HPDE6-E6E7 (cell line): ENCODE results near the gene PTGFRN.

Source experiments
- DNase-seq: peaks from one replicate; pipeline ENCODE4 v3.0.0; 2011; ENCODE audit warnings: missing footprints; ENCODE audit errors: extremely low spot score

Gene PTGFRN

DNA sequence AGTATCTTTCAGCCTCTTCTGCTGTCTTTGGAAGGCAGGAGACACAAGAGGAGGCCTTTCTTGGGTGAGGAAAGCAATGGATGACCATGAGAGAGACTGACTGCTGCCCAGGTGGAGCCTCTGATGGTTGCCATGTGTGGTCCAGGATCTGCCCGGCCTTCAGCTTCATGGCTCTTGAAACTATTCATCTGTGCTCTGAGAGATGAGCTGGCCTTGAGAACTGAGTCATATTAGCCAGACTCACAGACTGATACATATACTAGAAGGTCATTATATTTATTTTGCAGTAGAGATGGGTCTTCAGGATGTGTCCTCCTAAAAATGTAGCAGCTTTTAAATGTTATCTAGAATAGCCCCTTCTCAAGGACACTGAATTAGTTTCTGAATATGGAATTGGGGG lies 33.7 kb downstream of the PTGFRN start:
- DNase-seq = no peak

DNA sequence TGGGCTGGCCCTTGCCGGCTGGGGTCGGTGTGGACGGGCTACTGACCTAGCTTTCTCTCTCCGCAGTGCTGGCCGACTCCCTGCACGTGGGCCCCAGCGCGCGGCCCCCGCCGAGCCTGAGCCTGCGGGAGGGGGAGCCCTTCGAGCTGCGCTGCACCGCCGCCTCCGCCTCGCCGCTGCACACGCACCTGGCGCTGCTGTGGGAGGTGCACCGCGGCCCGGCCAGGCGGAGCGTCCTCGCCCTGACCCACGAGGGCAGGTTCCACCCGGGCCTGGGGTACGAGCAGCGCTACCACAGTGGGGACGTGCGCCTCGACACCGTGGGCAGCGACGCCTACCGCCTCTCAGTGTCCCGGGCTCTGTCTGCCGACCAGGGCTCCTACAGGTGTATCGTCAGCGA lies 34.9 kb downstream of the PTGFRN start:
- DNase-seq = no peak

DNA sequence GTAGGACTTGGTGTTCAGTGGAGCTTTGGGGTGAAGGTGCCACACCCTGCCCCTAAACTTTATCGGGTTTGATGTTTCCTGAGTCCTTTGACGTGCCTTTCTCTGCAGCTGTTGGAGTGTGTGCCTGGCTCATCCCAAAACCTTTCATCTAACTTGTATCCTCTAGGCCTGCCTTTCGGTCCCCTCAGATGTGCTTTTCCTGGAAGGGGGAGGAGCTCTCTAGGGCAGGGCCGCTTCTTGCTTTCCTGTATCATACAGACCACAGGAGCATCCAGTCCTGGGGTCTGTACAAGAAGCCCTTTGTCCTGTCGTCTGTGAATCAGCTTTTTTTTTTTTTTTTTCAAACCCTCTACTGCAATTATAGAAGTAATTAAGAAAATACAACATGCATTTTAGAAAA lies 35.7 kb downstream of the PTGFRN start:
- no peak for DNase-seq

DNA sequence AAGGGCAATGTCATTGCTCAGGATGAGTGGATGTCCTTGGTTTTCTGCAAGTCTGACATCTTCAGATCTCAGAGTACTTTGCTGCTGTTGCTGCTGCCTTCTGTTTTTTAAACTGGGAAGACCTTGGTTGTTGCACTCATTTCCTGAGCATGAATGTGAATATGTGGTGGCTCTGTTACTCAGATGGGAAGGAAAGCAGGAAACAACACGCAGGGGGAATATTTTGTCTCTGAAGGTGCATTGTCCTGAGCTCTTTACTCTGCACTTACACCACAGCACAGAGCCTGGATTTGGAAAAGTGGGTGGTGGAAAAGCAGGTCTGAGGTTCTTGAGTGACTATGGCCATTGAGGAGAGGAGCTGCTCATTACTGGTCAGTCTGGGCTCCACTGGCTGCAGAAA lies 36.3 kb downstream of the PTGFRN start:
- no peak for DNase-seq

DNA sequence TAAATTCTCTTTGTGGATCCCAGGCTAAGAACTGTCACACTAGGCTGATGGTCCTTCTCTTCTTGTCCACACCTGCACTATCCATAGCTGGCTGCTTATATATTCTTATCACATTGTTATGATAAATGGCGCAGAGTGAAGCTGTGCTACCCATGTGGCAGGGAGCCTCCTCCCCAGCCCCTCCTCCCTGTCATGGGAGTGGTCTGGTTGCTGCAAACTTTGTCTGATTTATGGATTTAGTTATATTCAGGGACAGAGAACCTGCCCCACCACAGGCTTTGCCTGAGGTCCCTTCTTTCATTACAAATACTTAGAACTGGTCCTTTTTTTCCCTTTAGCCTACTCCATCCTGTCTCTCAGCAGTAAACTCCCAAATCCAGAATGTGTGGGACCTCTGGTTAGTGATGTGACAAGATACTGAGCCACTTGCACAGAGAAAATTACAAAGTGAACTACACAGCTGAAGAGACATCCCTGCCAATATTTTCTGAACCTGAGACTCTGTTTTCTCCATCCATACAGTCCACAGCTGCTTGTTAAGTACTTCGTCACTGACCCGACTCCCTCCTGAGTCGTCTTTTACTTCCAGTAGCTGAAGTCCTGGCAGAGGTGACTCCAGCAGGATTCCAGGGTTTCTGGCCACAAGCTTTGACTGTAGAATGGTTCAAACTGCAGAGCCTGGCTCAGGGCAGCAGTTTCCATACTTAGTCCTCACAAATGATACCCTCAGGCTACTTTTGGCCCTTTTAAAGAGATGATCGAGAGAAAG lies 37.6 kb downstream of the PTGFRN start:
- no peak for DNase-seq

DNA sequence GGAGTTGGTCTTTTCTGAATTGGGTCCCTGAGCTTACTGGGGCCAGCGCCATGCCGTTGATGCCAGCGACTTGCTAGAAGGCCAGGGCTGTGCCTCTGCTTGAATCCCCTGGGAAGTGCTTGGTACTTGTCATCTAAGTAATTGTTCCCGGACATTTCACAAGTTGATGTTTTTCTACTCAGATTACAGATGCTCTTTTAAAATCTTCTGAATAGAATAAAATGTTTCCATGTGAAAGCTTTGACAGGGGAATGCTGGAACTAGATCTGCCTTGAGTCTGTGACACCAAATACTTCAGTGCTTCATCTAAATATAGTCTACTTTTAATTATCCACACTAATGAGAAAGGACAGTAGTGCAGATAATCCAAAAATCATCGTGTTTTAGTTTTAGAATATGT lies 38.3 kb downstream of the PTGFRN start:
- no peak for DNase-seq

DNA sequence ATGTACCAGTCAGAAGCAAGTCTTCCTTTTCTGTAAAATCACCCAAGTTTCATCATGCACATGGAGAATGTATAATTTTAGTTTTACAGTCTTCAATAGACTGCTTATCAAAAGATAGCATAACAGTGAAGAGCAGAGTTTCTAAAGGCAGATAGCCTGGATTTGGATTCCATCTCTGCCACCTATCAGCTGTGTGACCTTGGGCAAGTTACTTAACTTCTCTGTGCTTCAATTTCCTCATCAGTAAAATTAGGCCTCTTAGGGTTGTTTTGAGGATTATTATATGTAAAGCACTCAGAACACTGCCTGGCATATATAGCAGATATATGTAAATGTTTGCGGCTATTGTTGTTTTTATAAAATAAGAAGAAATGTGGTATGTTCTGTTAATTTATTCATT lies 38.9 kb downstream of the PTGFRN start:
- no peak for DNase-seq

DNA sequence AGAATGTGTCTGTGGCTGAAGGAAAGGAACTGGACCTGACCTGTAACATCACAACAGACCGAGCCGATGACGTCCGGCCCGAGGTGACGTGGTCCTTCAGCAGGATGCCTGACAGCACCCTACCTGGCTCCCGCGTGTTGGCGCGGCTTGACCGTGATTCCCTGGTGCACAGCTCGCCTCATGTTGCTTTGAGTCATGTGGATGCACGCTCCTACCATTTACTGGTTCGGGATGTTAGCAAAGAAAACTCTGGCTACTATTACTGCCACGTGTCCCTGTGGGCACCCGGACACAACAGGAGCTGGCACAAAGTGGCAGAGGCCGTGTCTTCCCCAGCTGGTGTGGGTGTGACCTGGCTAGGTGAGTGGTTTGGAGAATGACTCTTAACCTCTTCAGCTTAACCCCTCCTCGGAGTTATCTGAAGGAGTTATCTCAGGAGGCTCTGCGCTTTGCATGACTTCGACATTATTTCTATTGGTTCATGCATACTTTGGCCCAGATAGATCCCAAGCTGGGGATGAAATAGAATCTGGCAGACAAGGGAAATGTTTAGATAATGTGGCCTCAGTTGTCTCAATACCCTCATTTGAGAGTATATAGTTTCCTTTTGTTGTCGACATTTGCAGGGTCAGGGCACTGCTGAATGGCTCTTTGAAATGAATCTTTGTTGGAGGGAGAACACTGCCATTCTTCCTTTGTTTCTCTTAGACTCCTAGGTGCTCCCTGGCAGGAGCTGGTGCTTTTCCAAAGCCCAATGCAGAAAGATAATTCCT lies 39.7 kb downstream of the PTGFRN start:
- DNase-seq = no peak

DNA sequence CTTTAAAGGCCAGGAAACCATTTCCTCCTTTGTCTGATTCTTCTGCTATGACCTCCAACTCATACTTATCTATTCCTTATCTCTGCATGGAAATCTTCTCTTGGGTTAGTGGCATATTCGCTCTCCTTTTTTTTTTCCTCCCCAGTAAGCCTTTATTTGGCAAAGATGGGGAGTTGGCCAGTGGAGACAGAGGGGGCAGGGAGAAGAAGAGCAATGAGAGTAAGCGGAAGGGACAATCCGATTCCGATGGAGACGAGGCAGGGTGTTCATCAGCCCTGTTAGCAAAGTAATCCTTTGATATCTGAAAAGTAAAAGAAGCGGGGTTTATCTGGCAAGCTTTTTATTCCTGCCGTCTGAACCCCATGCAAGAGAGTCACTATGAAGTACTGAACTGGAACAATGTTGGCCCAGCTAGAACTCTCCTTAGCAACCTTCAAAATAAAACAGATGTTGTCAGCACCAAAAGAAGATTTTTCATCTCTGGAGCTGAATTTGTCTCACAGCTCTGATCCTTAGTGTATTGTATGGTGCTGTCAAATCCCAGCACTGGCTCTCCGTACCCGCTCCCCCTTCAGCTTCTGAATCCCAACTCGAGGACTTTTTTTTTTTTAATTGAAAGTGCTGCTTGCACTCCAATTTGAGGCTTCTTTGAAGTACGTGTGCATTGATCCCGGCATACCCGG lies 40.9 kb downstream of the PTGFRN start:
- DNase-seq = no peak

DNA sequence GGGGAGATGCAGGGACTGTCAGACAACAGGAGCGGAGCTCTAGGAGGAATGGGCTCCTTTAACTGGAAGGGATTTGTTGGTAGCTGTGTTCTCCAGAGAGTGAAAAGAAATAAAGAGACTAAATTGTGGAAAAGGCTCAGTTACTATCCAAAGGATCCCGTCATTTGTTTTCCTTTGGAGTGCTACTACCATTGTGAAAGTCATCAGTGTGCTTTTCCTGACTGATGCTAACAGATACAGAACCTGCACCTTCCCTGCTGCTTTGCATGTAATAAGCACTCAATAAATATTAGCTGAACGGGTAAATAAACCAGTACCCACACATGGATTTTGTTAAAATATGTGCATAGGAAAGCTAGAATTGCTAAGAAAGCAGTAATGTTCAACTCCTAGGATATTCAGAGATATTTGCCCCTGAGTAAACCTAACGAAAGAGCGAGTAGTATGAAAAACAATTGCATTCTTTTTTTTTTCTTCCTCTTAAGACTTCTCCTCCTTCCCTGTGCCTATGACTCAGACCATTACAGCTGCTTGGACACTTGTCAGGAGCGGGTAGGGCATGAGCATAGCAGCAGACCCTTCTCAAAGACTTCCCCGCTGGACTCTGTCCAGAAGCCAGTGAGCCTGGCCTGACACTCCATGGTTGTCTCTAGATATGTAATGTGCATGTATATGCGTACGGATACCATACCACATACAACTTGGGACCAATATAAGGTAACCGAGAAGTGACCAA lies 41.7 kb downstream of the PTGFRN start:
- no peak for DNase-seq

DNA sequence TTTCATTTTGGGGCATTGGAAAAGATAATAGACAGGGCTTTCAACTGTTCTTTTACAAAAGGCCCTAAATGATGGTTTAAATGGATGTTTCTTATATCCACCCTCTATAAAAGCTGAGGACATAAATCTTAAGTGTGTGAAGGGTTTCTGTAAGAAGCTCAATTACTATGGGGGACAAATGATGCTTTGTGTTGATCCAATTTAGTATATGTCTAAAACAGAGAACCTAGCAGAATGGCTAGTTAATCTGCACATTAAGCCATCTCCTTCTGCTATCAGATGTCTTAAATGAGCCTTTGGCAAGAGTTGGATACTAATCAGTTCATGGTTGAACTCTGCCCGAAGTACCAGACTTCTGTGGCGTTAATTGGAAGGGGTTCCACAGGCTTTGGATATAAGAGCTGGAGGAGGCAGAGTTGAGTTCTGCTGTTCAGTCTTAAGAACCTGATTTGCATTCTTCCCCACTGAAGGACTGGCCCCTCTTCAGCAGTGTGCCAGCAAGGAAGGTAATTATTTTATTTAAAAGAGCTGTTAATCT lies 43.1 kb downstream of the PTGFRN start:
- DNase-seq = no peak

DNA sequence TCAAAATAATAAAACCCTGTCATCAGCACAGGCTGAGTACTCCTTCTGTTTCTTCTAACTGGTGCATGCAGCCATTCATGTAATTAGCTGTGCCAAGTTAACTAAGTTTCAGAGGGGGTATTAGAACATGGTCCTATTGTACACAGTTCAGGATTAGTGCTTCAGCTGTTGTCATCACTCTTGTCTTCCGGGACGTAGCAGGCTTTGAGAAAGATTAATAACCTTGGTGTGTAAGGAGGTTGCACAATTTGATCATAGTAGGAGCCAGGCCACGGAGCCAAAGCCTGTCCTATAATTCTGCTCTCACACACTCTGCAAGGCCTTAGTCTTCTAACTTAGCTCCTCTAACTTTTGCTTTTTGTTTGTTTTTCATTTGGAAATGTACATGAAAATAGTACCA lies 44.7 kb downstream of the PTGFRN start:
- DNase-seq = no peak

DNA sequence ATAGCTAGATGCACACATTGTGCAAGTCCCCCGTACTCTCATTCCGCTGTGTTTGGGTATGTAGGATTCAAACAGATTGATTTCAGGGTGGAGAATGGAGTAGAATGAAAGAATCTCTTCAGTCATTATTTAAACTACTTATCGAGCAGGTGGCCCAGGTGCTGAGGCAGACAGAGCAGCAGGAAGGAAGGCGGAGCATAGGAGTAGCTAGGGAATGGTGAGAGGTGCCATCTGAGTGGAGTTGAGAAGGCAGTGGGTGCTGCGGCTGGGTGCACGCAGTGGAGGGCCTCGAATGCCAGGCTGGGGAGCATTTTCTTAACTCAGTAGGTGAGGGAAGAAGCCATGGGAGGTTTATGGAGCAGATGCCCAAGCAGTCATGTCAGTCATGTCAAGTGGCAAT lies 46.7 kb downstream of the PTGFRN start:
- no peak for DNase-seq

DNA sequence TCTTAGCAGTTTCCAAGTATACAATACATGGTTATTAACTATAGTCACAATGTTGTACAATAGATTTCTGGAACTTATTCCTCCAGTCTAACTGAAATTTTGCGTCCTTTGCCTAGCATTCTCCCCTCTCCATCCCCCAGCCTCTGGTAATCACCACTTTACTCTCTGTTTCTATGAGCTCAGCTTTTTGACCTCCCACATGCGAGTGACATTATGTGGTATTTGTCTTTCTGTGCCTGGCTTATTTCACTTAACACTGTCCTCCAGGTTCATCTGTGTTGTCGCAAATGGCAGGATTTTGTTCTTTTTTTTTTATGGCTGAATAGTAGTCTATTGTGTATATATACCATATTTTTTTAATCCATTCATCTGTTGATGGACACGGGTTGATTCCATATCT lies 47.9 kb downstream of the PTGFRN start:
- DNase-seq = no peak

DNA sequence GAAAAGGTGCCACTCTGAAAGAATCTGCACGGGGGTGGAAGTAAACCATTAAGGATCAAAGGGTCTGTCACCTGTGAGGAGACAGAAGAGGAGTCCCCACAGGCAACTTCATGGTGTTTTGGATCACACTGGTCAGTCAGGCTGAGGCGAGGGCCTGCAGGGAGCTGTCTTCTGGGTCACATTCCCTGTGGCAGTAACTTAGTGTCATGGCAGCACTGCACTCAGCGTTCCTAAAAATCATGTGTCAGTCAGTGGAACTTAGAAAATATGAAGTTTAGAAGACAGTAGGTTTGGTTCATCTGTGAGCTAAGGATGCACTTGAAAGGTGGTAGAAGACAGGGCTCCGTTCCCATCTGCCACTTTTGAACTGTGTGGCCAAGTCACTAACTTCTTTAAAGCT lies 48.4 kb downstream of the PTGFRN start:
- no peak for DNase-seq

DNA sequence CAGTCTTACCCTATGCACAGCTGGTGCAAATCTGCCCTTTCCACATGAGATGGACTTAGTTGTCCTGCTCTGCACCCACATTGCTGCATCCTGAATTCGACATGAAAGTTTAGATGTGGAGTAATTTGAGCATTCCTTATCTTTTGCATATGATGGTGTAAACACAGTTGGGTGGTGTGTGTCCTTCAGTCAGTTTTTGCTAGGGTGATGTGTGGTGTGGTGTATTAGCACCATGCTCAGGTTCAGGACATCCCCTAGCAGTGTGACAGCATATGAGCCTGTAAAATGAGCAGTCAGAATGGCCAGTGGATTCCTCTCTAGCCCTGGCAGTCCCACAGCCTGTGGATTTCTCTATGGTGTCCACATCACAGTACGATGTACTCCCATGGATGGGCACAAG lies 49.3 kb downstream of the PTGFRN start:
- DNase-seq = no peak

DNA sequence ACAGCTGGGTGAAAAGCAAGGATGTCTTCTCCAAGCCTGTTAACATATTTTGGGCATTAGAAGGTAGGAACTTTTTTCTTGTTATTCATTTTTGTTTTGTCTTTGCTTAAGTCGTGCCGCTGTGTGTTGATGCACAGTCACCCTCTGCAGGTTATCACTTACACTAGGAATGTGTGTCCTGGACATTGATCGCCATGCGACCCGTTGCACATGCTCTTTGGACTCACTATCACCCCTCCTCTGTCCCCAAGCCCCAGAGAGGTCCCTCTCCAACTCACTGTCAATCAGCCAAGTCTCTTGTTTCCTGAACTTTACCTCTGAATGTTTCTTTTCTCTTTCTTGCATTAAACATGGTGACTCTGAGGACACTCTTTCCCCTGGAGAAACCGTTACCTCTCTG lies 51.9 kb downstream of the PTGFRN start:
- DNase-seq = no peak

DNA sequence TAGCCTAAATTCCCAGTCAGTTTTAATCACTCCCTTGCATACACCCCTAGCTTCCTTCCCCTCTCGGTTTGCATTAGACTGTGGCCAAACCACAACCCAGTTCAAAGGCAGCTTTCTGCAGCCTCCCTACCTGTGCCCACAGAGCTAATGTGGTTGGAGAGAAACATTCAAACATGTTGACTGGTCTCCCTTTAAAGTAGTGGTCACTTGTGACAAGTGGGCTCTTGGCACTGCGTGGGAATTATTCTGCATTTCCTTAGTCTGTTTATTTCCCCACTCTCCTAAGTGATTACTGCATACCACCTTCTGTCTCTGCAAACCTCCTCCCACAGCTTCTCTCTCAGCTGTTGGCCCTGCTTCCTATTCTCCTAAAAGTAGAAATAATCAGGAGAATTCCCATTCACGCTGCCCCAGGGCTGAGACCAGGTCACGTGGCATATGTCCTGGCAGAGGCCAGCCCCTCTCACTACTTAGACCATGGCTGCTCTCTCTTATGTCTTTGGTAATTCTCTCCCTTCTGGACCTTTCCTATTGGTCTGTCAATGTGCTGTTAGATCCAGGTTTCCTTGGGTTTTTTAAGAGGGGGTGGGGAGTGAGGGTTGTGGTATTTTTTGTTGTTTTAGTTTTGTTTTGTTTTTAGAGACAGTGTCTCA lies 53.4 kb downstream of the PTGFRN start:
- DNase-seq = no peak

DNA sequence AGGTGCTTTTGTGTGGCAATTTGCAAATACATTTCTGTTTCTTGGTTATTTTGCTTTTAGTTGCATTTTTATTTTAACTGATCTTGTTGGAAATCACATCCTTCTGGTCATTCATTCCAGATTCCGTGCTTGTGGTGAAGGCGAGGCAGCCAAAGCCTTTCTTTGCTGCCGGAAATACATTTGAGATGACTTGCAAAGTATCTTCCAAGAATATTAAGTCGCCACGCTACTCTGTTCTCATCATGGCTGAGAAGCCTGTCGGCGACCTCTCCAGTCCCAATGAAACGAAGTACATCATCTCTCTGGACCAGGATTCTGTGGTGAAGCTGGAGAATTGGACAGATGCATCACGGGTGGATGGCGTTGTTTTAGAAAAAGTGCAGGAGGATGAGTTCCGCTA lies 57.1 kb downstream of the PTGFRN start:
- no peak for DNase-seq

DNA sequence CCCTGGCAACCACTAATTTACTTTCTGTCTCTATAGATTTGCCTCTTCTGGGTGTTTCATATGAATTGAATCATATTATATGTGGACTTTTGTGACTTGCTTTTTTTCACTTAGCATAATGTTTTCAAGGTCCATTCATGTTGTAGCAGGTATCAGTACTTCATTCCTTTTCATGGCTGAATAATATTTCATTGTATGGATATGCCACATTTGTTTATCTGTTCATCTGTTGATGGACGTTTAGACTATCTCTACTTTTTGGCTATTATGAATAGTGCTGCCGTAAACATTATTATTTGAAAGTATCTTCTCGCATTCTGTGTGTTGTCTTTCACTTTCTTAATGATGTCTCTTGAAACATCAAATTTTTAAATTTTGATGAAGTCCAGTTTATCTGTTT lies 59.0 kb downstream of the PTGFRN start:
- DNase-seq = no peak

DNA sequence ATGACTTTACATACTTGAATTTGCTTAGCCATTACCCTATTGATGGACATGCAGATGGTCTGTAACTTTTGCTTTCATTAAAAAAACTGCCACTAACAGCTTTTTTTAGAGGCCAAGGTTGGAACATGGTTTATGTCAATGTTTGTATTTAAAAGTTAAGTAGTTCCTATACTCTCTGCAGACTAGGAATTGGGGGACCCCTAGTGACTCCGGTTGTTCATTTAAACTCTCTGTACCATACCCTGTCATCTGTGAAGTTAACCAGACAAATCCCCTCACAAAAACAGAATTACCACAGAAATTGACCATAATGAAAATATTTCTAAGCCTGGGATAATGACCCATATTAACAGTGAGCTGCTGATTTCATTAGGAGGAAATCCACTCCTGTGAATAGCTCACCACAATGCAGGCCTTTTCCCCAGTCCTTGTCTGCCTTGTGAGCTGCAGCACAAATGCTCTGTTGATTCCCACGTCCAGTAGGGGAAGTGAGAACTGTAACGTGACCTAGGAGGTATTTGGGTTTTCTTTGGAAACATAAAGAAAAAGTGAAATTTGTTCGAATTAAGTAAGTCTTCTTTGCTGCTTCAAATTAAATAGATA lies 61.6 kb downstream of the PTGFRN start:
- no peak for DNase-seq
